Activated T-cell treated with anti-CD3 and anti-CD28 coated beads for 4 hours (primary cell): ENCODE data around the gene SSX7.
"Not testable (repeated sequence)": the region's sequence is repeated elsewhere in the genome, so short reads cannot be mapped to it uniquely, and the experiment has no call there.

ENCODE experiments used
- DNase-seq: peaks from one replicate; pipeline ENCODE4 v3.0.0-alpha.2; 2020

Gene SSX7, protein sequence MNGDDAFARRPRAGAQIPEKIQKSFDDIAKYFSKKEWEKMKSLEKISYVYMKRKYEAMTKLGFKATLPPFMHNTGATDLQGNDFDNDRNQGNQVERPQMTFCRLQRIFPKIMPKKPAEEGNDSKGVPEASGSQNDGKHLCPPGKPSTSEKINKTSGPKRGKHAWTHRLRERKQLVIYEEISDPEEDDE

GRCh38 chrX:52654800-52655199 is at the start of gene SSX7:
TSS of gene SSX7 (minus strand) at chrX:52654900. CDS start at chrX:52653472, 1,428 bp downstream.
- not testable (repeated sequence) for DNase-seq

DNA sequence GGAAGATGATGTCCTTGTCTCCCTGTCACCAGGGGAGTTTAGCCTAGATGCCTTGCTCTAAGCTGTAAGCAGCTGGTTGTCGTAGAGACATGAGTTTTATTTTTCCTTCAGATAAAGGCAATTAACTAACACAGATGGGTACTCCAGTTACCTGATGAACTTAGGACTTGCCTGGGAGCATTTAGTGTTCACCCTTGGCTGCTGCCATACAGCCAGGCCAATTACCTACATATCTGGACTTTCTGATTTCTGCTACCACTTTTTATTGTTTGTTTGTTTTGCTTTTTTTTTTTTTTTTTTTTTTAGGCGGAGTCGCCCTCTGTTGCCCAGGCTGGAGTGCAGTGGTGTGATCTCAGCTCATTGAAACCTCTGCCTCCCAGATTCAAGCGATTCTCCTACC is 37.3 kb upstream of the SSX7 start:
- DNase-seq = not testable (repeated sequence)

- DNase-seq = not testable (repeated sequence)
Observed at GRCh38 chrX:52662218-52662617, 7.5 kb upstream of the SSX7 start.

DNA sequence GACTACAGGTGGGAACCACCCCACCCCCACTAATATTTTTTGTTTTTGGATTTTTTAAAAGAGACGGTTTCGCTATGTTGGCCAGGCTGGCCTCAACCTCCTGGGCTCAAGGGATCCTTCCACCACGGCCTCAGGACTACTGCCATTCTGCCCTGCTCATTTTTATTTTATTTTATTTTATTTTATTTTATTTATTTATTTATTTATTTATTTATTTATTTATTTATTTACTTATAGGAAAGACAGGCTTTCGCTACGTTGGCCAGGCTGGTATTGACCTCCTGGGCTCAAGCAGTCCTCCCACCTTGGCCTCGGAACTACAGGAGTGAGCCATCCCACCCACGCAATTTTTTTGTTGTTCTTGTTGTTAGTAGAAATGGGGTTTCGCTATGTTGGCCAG is 775 bp upstream of the SSX7 start:
- not testable (repeated sequence) for DNase-seq

GRCh38 chrX:52650676-52651075 is 4.0 kb downstream of the SSX7 start:
- DNase-seq = not testable (repeated sequence)

DNA sequence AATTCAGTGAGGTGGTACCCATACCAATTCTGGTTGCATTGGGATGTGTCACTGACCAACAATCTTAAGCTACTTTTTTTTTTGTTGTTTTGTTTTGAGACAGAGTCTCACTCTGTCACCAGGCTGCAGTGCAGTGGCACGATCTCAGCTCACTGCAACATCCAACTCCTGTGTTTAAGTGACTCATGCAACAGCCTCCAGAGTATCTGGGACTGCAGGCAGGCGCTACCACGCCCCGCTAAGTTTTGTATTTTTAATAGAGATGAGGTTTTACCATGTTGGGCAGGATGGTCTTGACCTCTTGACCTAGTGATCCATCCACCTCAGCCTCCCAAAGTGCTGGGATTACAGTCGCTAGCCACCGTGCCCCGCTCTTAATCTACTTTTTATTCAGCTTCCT is 5.7 kb downstream of the SSX7 start:
- not testable (repeated sequence) for DNase-seq

GRCh38 chrX:52628483-52628882 is 26.2 kb downstream of the SSX7 start:
- DNase-seq = not testable (repeated sequence)

DNA sequence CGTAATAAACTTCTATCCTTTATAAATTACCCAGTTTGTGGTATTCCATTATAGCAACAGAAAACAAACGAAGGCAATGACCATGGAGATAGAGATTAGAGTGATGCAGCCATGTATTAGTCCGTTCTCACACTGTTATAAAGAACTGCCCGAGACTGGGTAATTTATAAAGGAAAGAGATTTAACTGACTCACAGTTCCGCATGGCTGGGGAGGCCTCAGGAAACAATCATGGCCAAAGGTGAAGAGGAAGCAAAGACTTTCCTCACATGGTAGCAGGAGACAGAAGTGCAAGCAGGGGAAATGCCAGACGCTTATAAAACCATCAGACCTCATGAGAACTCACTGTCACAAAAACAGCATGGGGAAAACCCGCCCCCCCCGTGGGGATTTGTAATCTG is 34.0 kb downstream of the SSX7 start:
- not testable (repeated sequence) for DNase-seq

- DNase-seq = no peak
Observed at GRCh38 chrX:52608961-52609360, 45.7 kb downstream of the SSX7 start.

DNA sequence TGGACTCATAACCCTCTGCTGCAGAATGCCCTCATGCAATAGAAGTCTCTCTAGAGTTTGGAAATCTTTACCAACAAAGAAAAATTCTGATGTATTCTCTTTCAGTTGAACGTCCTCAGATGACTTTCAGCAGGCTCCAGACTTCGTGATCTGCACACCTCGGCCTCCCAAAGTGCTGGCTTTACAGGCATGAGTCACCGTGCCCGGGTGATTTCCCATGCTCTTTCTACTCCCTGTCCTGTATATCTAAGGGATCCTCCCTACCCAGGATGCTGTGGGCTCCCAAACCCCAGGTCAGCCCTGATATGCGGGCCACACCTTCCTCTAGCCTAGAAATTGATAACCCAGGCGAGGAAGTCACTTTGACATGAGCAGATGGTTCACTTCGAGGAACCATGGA is 51.5 kb downstream of the SSX7 start:
- DNase-seq = not testable (repeated sequence)

DNA sequence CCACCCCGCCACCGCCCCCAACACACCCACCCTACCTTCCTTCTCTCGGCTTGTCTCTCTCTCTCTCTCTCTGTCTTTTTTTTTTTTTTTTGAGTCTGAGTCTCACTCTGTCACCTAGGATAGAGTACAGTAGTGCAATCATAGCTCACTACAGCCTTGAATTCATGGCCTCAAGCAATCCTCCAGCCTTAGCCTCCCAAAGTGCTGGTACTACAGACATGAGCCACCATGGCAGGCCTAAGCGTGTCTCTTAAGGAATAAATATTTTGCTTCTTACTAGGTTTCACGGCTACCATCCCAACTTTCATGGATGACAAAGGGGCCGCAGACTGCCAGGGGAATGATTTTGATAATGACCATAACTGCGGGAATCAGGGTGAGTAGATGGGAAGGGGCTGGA is 55.8 kb downstream of the SSX7 start:
- no peak for DNase-seq

GRCh38 chrX:52594658-52595057 is 60.0 kb downstream of the SSX7 start:
- DNase-seq = no peak
